Ovary (tissue), 3 donors: ENCODE results near the gene POLQ.

Experiments used
- CTCF ChIP-seq, 3 donors: fragments of 450-650 bp in 2 of 3; fragments of 200-600 bp in 1 of 3; IDR thresholded peaks; one replicate each; pipeline versions ENCODE4 v1.5.1 to v1.8.0; 2016 to 2022; ENCODE audit warnings: antibody characterized with exemption in 3 of 3, mild to moderate bottlenecking in 1 of 3
- EP300 ChIP-seq: sonication (generic); formaldehyde crosslinking; IDR thresholded peaks from one replicate; pipeline ENCODE4 v1.6.1; 2017; ENCODE audit warnings: antibody characterized with exemption
- POLR2A ChIP-seq: fragments of 450-650 bp; IDR thresholded peaks from one replicate; pipeline ENCODE4 v1.6.1; 2017; ENCODE audit warnings: antibody characterized with exemption, mild to moderate bottlenecking, moderate library complexity
- donor health status: DM: no; HTN: no; CAD: no.

DNA sequence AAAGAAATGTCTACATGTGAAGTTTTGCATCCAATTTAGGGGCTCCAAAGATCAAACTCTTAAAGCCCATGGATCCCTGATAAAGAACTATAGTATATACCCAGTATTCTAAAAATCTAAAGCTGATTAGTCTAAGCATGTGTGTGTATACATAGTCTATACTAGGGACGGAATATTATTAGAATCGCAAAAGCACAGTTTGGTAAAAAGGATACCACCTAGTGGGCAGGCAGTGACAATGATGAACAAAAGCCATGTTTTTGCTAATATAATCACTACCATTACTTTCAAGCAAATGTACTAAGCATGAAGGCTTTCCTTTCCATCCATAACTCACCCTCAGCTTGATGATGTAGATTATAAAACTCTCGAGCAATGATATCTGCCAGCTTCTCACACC, 16.5 kb downstream of the POLQ start:
- TF ChIP-seq POLR2A (no peak), CTCF (IDR thresholded peaks at IDR 0.05) (peak in 1 of 3 donors; percentile 18), EP300 (no peak)
